ENCODE data around the gene ALS2CL. TPM values are rescaled to one million over a fixed set of nuclear protein-coding genes. Genes with fewer than 3 reads are reported as not detected.

Gene ALS2CL
- total and polyA plus RNA-seq, 2 donors (not counting 3 experiments of a cell fraction or from before 2014, with no cell fraction given): 7.8 to 10.1 TPM

DNA sequence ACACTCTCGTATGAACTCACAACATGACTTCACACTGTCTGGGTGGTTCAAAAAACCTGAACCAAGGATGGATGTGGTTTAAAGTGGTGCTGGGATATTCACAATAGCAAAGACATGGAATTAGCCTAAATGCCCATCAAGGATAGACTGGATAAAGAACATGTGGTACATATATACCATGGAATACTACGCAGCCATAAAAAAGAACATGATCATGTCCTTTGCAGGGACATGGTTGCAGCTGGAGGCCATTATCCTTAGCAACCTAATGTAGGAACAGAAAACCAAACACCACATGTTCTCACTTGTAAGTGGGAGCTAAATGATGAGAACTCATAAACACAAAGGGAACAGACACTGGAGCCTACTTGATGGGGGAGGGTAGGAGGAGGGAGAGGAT lies 27.5 kb upstream of the ALS2CL start:
- no peak overlapping the region for H3K4me3 ChIP-seq (replicated peaks in 1 of 3; ENCODE audit: insufficient read depth in 1 of 3, low read depth in 1 of 3, low read length in 3 of 3)
- no peak overlapping the region for H3K9ac ChIP-seq (replicated peaks; ENCODE audit: extremely low read depth, insufficient read depth, low read length)
- no peak for FAIRE-seq
- intact Hi-C loops (cut with micrococcal nuclease) (no loop called here), dilution Hi-C loops (cut with MboI; ENCODE audit: extremely low pct_ligation_motif_present, low sequenced_read_pairs) (no loop called here)
- H4K20me1 ChIP-seq (replicated peaks; ENCODE audit: control insufficient read depth, extremely low read depth, insufficient read depth, low read length): no peaks in the 10 kb centered on the region
- no peaks in the 10 kb centered on the region for H3K36me3 ChIP-seq (ENCODE audit: control insufficient read depth in 2 of 2, extremely low read depth in 1 of 2, insufficient read depth in 2 of 2, low read length in 2 of 2)
- H3K79me2 ChIP-seq (ENCODE audit: control insufficient read depth, insufficient read depth, low read length): no peaks in the 10 kb centered on the region
- H3K9me3 ChIP-seq (replicated peaks; ENCODE audit: control insufficient read depth, insufficient read depth, low read length): no peaks in the 10 kb centered on the region
- no peaks in the 10 kb centered on the region for H3K9me1 ChIP-seq (replicated peaks; ENCODE audit: control insufficient read depth, extremely low read depth, insufficient read depth, low read length)
- no peak for DNase-seq (ENCODE audit: low read depth, low spot score)
- no peak overlapping the region for H3K4me2 ChIP-seq (ENCODE audit: insufficient read depth, low read length)
- H3K27ac ChIP-seq (ENCODE audit: insufficient read depth, low read depth, low read length): no peak overlapping the region
- no peak overlapping the region for H2AFZ ChIP-seq (ENCODE audit: low read depth, low read length)
- no TSS peak for BruUV-seq (replicated peaks)
- peaks cover 2 to 4% of the 10 kb centered on the region in 2 experiments for H3K27me3 ChIP-seq (ENCODE audit: control insufficient read depth in 2 of 2, insufficient read depth in 2 of 2, low read length in 2 of 2)
- CTCF ChIA-PET: interaction anchor here (1.3 to 1.4 kb wide), 2 partner anchors 13 to 125 kb away, joined by 4 to 6 read pairs; no protein-coding TSS in a partner anchor
- POLR2A ChIA-PET: no interaction called here
- no peaks in the 10 kb centered on the region for H3K4me1 ChIP-seq (ENCODE audit: control insufficient read depth, extremely low read depth, insufficient read depth, low read length)
- no peak for TF ChIP-seq FOS (IDR thresholded peaks at IDR 0.05; ENCODE audit: borderline replicate concordance, insufficient read depth, low read length)
- no peak for TF ChIP-seq MYC (IDR thresholded peaks at IDR 0.05; ENCODE audit: low read depth, low read length)
- no peak for TF ChIP-seq POLR2AphosphoS5 (IDR thresholded peaks at IDR 0.05; ENCODE audit: insufficient read depth, low read depth, low read length)
- no peak for TF ChIP-seq JUN (IDR thresholded peaks at IDR 0.05; ENCODE audit: borderline replicate concordance, insufficient read depth, insufficient read length, low read depth)
- TF ChIP-seq EZH2 (IDR thresholded peaks at IDR 0.05; ENCODE audit: borderline replicate concordance, low read depth, low read length, severe bottlenecking): no peak
- TF ChIP-seq POLR2A (IDR thresholded peaks at IDR 0.05; ENCODE audit: low read depth, low read length): no peak
- TF ChIP-seq, protein P1, sequence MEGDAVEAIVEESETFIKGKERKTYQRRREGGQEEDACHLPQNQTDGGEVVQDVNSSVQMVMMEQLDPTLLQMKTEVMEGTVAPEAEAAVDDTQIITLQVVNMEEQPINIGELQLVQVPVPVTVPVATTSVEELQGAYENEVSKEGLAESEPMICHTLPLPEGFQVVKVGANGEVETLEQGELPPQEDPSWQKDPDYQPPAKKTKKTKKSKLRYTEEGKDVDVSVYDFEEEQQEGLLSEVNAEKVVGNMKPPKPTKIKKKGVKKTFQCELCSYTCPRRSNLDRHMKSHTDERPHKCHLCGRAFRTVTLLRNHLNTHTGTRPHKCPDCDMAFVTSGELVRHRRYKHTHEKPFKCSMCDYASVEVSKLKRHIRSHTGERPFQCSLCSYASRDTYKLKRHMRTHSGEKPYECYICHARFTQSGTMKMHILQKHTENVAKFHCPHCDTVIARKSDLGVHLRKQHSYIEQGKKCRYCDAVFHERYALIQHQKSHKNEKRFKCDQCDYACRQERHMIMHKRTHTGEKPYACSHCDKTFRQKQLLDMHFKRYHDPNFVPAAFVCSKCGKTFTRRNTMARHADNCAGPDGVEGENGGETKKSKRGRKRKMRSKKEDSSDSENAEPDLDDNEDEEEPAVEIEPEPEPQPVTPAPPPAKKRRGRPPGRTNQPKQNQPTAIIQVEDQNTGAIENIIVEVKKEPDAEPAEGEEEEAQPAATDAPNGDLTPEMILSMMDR (IDR thresholded peaks at IDR 0.05; ENCODE audit: extremely low read depth in 1 of 2, insufficient read depth in 1 of 2, low read depth in 1 of 2, low read length in 2 of 2): no peak
- TF ChIP-seq GATA2 (IDR thresholded peaks at IDR 0.05; ENCODE audit: insufficient read depth, insufficient read length, low read depth, low read length): no peak
- TF ChIP-seq, protein P2, sequence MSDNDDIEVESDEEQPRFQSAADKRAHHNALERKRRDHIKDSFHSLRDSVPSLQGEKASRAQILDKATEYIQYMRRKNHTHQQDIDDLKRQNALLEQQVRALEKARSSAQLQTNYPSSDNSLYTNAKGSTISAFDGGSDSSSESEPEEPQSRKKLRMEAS (IDR thresholded peaks at IDR 0.05; ENCODE audit: insufficient read depth, insufficient read length): no peak

Measured in endothelial cell of umbilical vein (primary cell).